K562 (cell line): ENCODE data around the gene CRNKL1. TPM values are rescaled to one million over a fixed set of nuclear protein-coding genes. Genes with fewer than 3 reads are reported as not detected.

Source experiments
- ATAC-seq: fragments of 200-7000 bp; cut with Tn5 transposase; 3 replicates; pipeline ENCODE4 v1.9.1; 2020; ENCODE audit warnings: moderate library complexity
- BruUV-seq: library from RNA; stranded (reverse); fragments of 400-500 nt; replicated peaks from 2 replicates; lab custom pipeline; 2021; lab: Mats Ljungman, UMichigan
- CTCF ChIA-PET: fragments of 300-600 bp; formaldehyde crosslinking; extraction: SDS; loops from one replicate; lab custom pipeline; 2021; ENCODE audit warnings: low intra/inter-chr PET ratio; lab: Yijun Ruan, JAX
- POLR2A ChIA-PET: fragments of 300-600, 350-650 bp; sonication (Branson Sonifier 250); formaldehyde crosslinking; extraction: SDS; loops from one replicate; lab custom pipeline; 2021; ENCODE audit warnings: antibody characterized with exemption, inconsistent platforms; lab: Yijun Ruan, JAX
- DNase-seq, 4 experiments: peaks; one replicate each; pipeline versions ENCODE4 v3.0.0 to v3.0.0-alpha.2; 2011 to 2018; ENCODE audit warnings: low spot score in 3 of 4, mixed read lengths in 3 of 4; ENCODE audit errors: extremely low read depth in 1 of 4
- FAIRE-seq: peaks from 2 replicates; lab custom pipeline; 2011; peaks lifted over from hg19 to GRCh38; lab: Jason Lieb, UNC
- H2AFZ ChIP-seq: 2 replicates; pipeline ENCODE4 v1.6.0; 2011; ENCODE audit warnings: low read depth, low read length, control low read depth, inconsistent platforms
- H3K27ac ChIP-seq: fragments of 200-600 bp; 3 replicates; pipeline ENCODE4 v1.8.0; 2011; ENCODE audit warnings: low read depth, mild to moderate bottlenecking, control low read depth, inconsistent platforms, low read length, moderate library complexity, mixed read lengths; ENCODE audit errors: extremely low read depth
- H3K27me3 ChIP-seq, 2 experiments: fragments of 300-600 bp in 1 of 2; 2 replicates in 1 of 2; 3 replicates in 1 of 2; pipeline versions ENCODE4 v1.6.0 to v1.8.0; 2011; ENCODE audit warnings: inconsistent platforms in 2 of 2, low read length in 2 of 2, mild to moderate bottlenecking in 1 of 2, mixed read lengths in 1 of 2, moderate library complexity in 1 of 2; ENCODE audit not compliant: control insufficient read depth in 2 of 2, insufficient read depth in 2 of 2
- H3K36me3 ChIP-seq: fragments of 300-600 bp; 3 replicates; pipeline ENCODE4 v1.8.0; 2011; ENCODE audit warnings: mild to moderate bottlenecking, low read length, inconsistent platforms; ENCODE audit not compliant: control insufficient read depth, insufficient read depth
- H3K4me1 ChIP-seq, 2 experiments: fragments of 200-600 bp in 1 of 2; replicated peaks in 1 of 2; 2 replicates in 1 of 2; 3 replicates in 1 of 2; pipeline versions ENCODE4 v1.5.1 to v1.8.0; 2011; ENCODE audit warnings: inconsistent platforms in 2 of 2, low read length in 2 of 2, mild to moderate bottlenecking in 1 of 2, mixed read lengths in 1 of 2, moderate library complexity in 1 of 2; ENCODE audit not compliant: control insufficient read depth in 2 of 2, insufficient read depth in 2 of 2
- H3K4me2 ChIP-seq: 2 replicates; pipeline ENCODE4 v1.6.1; 2011; ENCODE audit warnings: low read length, control low read depth, inconsistent platforms, mixed read lengths; ENCODE audit not compliant: insufficient read depth
- H3K4me3 ChIP-seq: fragments of 200-600 bp; sonication (generic), shearing (Covaris generic); 2 replicates; pipeline ENCODE4 v1.5.1; 2016; ENCODE audit warnings: control low read depth, inconsistent platforms
- H3K79me2 ChIP-seq: fragments of 200-600 bp; 3 replicates; pipeline ENCODE4 v1.8.0; 2011; ENCODE audit warnings: low read length, inconsistent platforms; ENCODE audit not compliant: control insufficient read depth, insufficient read depth
- H3K9ac ChIP-seq, 2 experiments: 2 replicates each; pipeline versions ENCODE4 v1.6.0 to v1.6.1; 2011; ENCODE audit warnings: low read depth in 2 of 2, low read length in 2 of 2, control low read depth in 1 of 2, inconsistent platforms in 1 of 2, mild to moderate bottlenecking in 1 of 2, mixed read lengths in 1 of 2; ENCODE audit not compliant: insufficient read depth in 1 of 2
- H3K9me1 ChIP-seq: one replicate; pipeline ENCODE4 v1.6.0; 2011; ENCODE audit warnings: inconsistent platforms, mild to moderate bottlenecking, low read length, moderate library complexity; ENCODE audit not compliant: control insufficient read depth, insufficient read depth
- H3K9me3 ChIP-seq: replicated peaks from 2 replicates; pipeline ENCODE4 v1.5.1; 2011; ENCODE audit warnings: low read depth, low read length, inconsistent platforms; ENCODE audit not compliant: control insufficient read depth, insufficient read depth
- H4K20me1 ChIP-seq: replicated peaks from 2 replicates; pipeline ENCODE4 v1.6.1; 2011; ENCODE audit warnings: low read length, inconsistent platforms, mixed read lengths; ENCODE audit not compliant: control insufficient read depth, insufficient read depth
- KLF13 ChIP-seq: fragments of 450-650 bp; IDR thresholded peaks from 2 replicates; pipeline ENCODE4 v1.6.1; 2016; ENCODE audit warnings: missing genetic modification characterization, low read depth, mild to moderate bottlenecking, missing compliant biosample characterization, moderate library complexity, borderline replicate concordance
- MCM2 ChIP-seq: fragments of 450-650 bp; IDR thresholded peaks from 2 replicates; pipeline ENCODE4 v1.6.1; 2017; ENCODE audit warnings: low read depth, mild to moderate bottlenecking
- NRF1 ChIP-seq, 2 experiments: fragments of 450-650 bp; IDR thresholded peaks in 1 of 2; conservative IDR thresholded peaks in 1 of 2; 2 replicates each; pipeline ENCODE4 v1.6.1; 2014; ENCODE audit warnings: mild to moderate bottlenecking in 2 of 2
- SNRNP70 ChIP-seq: fragments of 200-400 bp; formaldehyde crosslinking; optimal IDR thresholded peaks from 2 replicates; pipeline ENCODE3; 2017; ENCODE audit warnings: low read depth, low read length
- WHSC1 ChIP-seq: IDR thresholded peaks from one replicate; pipeline ENCODE4 v1.6.1; 2012; ENCODE audit warnings: low read length, control low read depth, inconsistent platforms
- YBX1 ChIP-seq: fragments of 450-650 bp; IDR thresholded peaks from 2 replicates; pipeline ENCODE4 v1.7.1; 2016; ENCODE audit warnings: mild to moderate bottlenecking
- ZNF324 ChIP-seq: fragments of 250-450 bp; sonication (Bioruptor Pico); IDR thresholded peaks from 2 replicates; pipeline ENCODE4 v1.4.0; 2020; ENCODE audit warnings: mild to moderate bottlenecking
- WGBS: fragments of 100-300 bp; shearing (Covaris generic); methylation state at CpG from one replicate; pipeline ENCODE4 v1.1.6; 2016; ENCODE audit warnings: low coverage, mixed read lengths; ENCODE audit not compliant: insufficient coverage; ENCODE audit errors: missing lambda C conversion rate; 5-methylcytosine and 5-hydroxymethylcytosine counted together
- in situ Hi-C: fragments of 300-500 bp; cut with MboI; formaldehyde crosslinking; loops from 4 replicates; pipeline ENCODE4 v1.15.0; 2018; ENCODE audit warnings: inconsistent platforms, mixed read lengths
- intact Hi-C: fragments of 100-400 bp; cut with micrococcal nuclease; formaldehyde crosslinking; loops from 2 replicates; pipeline ENCODE4 v1.14.2; 2022
- polyA plus RNA-seq, 8 experiments: library from polyadenylated mRNA; depleted of rRNA in 4 of 8; stranded (reverse) in 5 of 8; unstranded in 3 of 8; fragments of >200 nt; fragmentation: Nextera tagmentation in 2 of 8; fragmentation: Illumina TruSeq in 1 of 8; extraction: Ambion mirVana in 2 of 8; extraction: Trizol in 1 of 8; gene quantifications; 2 replicates each; pipeline versions ENCODE4 v1.2.1 to v1.2.3, GENCODE V29; 2011 to 2014; ENCODE audit warnings: inconsistent platforms in 1 of 8, missing spikeins in 1 of 8
- total RNA-seq, 7 experiments: library from RNA; depleted of rRNA in 6 of 7; stranded (reverse); fragments of >200 nt in 6 of 7; fragmentation: Illumina TruSeq in 2 of 7; extraction: Trizol in 2 of 7; gene quantifications; 2 replicates each; pipeline versions ENCODE4 v1.2.1 to v1.2.3, GENCODE V29; 2011 to 2021; ENCODE audit warnings: low replicate concordance in 1 of 7
- TF ChIP-seq, protein P1 (sequence below): fragments of 150-350 bp; conservative IDR thresholded peaks from 2 replicates; pipeline ENCODE4 v1.6.1; 2014; ENCODE audit warnings: low read length

CRNKL1 gene
- total and polyA plus RNA-seq, 9 of the 15 experiments (the other 6 are each of a cell fraction or from before 2014, with no cell fraction given): 8.1 to 17.0 (median 11.7) TPM

GRCh38 chr20:20075032-20075431, 22.8 kb upstream of the CRNKL1 start:
- no peaks in the 10 kb centered on the region for H3K4me1 ChIP-seq
- no peaks in the 10 kb centered on the region for H3K9me1 ChIP-seq
- H3K4me3 ChIP-seq: no peak overlapping the region
- in situ Hi-C loops: loop anchor here (25.0 kb wide), 2 partner anchors 487 to 737 kb away; no protein-coding TSS in a partner anchor
- H3K79me2 ChIP-seq: no peaks in the 10 kb centered on the region
- CTCF ChIA-PET: interaction anchor here (0.6 kb wide), 1 partner anchor 320 kb away, joined by 3 read pairs; no protein-coding TSS in a partner anchor
- H3K36me3 ChIP-seq: no peaks in the 10 kb centered on the region
- no peak for TF ChIP-seq WHSC1
- peaks cover 0 to 4% of the 10 kb centered on the region in 2 experiments; a peak in 3 of 5 replicates for H3K27me3 ChIP-seq
- H3K9ac ChIP-seq: no peak overlapping the region
- H3K9me3 ChIP-seq: no peaks in the 10 kb centered on the region
- H2AFZ ChIP-seq: no peak overlapping the region
- H3K4me2 ChIP-seq: no peak overlapping the region
- WGBS: 2% methylated on average over 4 of the region's 4 CpGs
- no TSS peak for BruUV-seq
- FAIRE-seq: no peak
- no peaks in the 10 kb centered on the region for H4K20me1 ChIP-seq
- intact Hi-C loops: no loop called here
- POLR2A ChIA-PET: interaction anchor here (0.6 kb wide), 1 partner anchor 485 kb away, joined by 3 read pairs; no protein-coding TSS in a partner anchor
- DNase-seq: no peak
- H3K27ac ChIP-seq: no peak overlapping the region
- no peak for ATAC-seq

- Histone ChIP-seq H3K4me1 (no peaks in the 10 kb centered on the region), H3K4me2 (no peak overlapping the region), H3K9ac (no peak overlapping the region), H3K9me1 (no peaks in the 10 kb centered on the region), H4K20me1 (no peaks in the 10 kb centered on the region), H3K36me3 (no peaks in the 10 kb centered on the region), H3K27me3 (peaks cover 0 to 4% of the 10 kb centered on the region in 2 experiments; a peak in 3 of 5 replicates), H3K4me3 (no peak overlapping the region), H3K27ac (no peak overlapping the region), H2AFZ (no peak overlapping the region), H3K9me3 (no peaks in the 10 kb centered on the region), H3K79me2 (no peaks in the 10 kb centered on the region)
- intact Hi-C loops: no loop called here
- BruUV-seq: no TSS peak
- ChIA-PET CTCF (no interaction called here), POLR2A (no interaction called here)
- under 1% methylated on average over 13 of the region's 15 CpGs for WGBS
- in situ Hi-C loops: no loop called here
- no peak for FAIRE-seq
- DNase-seq: no peak
- no peak for ATAC-seq
- TF ChIP-seq SNRNP70 (no peak), ZNF324 (no peak), NRF1 (conservative IDR thresholded peaks at IDR 0.05 in 1 of 2, IDR thresholded peaks at IDR 0.05 in 1 of 2) (no peak), MCM2 (no peak), KLF13 (tag) (no peak), YBX1 (no peak)
- TF ChIP-seq, protein P1, sequence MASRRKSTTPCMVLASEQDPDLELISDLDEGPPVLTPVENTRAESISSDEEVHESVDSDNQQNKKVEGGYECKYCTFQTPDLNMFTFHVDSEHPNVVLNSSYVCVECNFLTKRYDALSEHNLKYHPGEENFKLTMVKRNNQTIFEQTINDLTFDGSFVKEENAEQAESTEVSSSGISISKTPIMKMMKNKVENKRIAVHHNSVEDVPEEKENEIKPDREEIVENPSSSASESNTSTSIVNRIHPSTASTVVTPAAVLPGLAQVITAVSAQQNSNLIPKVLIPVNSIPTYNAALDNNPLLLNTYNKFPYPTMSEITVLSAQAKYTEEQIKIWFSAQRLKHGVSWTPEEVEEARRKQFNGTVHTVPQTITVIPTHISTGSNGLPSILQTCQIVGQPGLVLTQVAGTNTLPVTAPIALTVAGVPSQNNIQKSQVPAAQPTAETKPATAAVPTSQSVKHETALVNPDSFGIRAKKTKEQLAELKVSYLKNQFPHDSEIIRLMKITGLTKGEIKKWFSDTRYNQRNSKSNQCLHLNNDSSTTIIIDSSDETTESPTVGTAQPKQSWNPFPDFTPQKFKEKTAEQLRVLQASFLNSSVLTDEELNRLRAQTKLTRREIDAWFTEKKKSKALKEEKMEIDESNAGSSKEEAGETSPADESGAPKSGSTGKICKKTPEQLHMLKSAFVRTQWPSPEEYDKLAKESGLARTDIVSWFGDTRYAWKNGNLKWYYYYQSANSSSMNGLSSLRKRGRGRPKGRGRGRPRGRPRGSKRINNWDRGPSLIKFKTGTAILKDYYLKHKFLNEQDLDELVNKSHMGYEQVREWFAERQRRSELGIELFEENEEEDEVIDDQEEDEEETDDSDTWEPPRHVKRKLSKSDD: no peak
These were observed 21.6 kb upstream of the CRNKL1 start for GRCh38 chr20:20073801-20074371.
